ENCODE data around the gene SPACA7. TPM values are rescaled to one million over a fixed set of nuclear protein-coding genes. Genes with fewer than 3 reads are reported as not detected.

SPACA7 gene
- total and polyA plus RNA-seq, 9 of the 15 experiments (the other 6 are each of a cell fraction or from before 2014, with no cell fraction given), result not detected

DNA sequence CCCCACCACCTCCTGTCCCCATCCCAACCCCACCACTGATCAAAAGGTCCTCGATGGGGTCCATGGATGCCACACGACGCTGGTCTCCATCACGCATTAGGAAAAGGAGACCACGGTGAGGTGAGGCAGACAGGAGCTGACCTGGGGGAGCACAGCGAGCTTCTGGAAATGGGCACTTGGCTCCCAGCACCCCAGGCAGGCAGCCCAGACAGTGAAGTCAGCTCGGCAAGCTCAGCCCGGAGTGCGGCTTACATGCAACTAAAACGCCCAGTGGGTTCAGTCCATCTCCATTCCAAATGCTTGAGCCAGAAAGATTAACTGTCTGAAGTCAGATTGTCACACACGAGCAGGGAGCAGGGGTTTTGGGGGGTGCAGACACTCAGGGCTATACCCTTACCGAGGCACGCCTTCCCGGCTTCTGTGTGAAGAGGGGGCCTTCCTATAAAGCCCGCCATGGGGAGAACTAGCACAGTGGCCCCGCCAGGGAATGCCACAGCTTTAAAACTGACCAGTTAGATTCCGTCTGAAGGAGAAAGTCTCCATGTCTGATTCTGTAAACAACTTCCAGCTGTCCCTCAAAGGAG lies 79.4 kb downstream of the SPACA7 start:
- ATAC-seq, result no peak
- H3K36me3 ChIP-seq (ENCODE audit: control insufficient read depth, insufficient read depth, low read length), result no peaks in the 10 kb centered on the region
- no peak overlapping the region for H3K9ac ChIP-seq (ENCODE audit: insufficient read depth in 1 of 2, low read depth in 2 of 2, low read length in 2 of 2)
- H3K79me2 ChIP-seq (ENCODE audit: control insufficient read depth, insufficient read depth, low read length), result no peaks in the 10 kb centered on the region
- no peak overlapping the region for H2AFZ ChIP-seq (ENCODE audit: low read depth, low read length)
- DNase-seq (ENCODE audit: extremely low read depth in 1 of 4, low spot score in 3 of 4), result no peak
- TF ChIP-seq ZNF24 (IDR thresholded peaks at IDR 0.05) (no peak), PTTG1 (tag; IDR thresholded peaks at IDR 0.05; ENCODE audit: low read depth) (no peak), PHF20 (IDR thresholded peaks at IDR 0.05; ENCODE audit: partially characterized antibody) (no peak), TAF9B (IDR thresholded peaks at IDR 0.05; ENCODE audit: partially characterized antibody) (no peak)
- intact Hi-C loops (cut with micrococcal nuclease), result loop anchor here (5.0 kb wide), 1 partner anchor 152 kb away; no protein-coding TSS in a partner anchor
- peaks cover 0 to 6% of the 10 kb centered on the region in 2 experiments; a peak in 1 of 5 replicates for H3K4me1 ChIP-seq (replicated peaks in 1 of 2; ENCODE audit: control insufficient read depth in 2 of 2, insufficient read depth in 2 of 2, low read length in 2 of 2)
- peaks cover 19 to 56% of the 10 kb centered on the region in 2 experiments; a peak in 4 of 5 replicates for H3K27me3 ChIP-seq (ENCODE audit: control insufficient read depth in 2 of 2, insufficient read depth in 2 of 2, low read length in 2 of 2)
- ChIA-PET CTCF (ENCODE audit: low intra/inter-chr PET ratio) (no interaction called here), POLR2A (interaction anchor here (0.6 kb wide), 1 partner anchor 392 kb away, joined by 3 read pairs; no protein-coding TSS in a partner anchor)
- no peak overlapping the region for H3K4me3 ChIP-seq
- in situ Hi-C loops (cut with MboI), result no loop called here
- H4K20me1 ChIP-seq (replicated peaks; ENCODE audit: control insufficient read depth, insufficient read depth, low read length), result no peaks in the 10 kb centered on the region
- no peaks in the 10 kb centered on the region for H3K9me1 ChIP-seq (ENCODE audit: control insufficient read depth, insufficient read depth, low read length)
- H3K9me3 ChIP-seq (replicated peaks; ENCODE audit: control insufficient read depth, insufficient read depth, low read depth, low read length), result no peaks in the 10 kb centered on the region
- FAIRE-seq, result no peak
- no TSS peak for BruUV-seq (replicated peaks)
- no peak overlapping the region for H3K27ac ChIP-seq (ENCODE audit: extremely low read depth, low read depth, low read length)
- H3K4me2 ChIP-seq (ENCODE audit: insufficient read depth, low read length), result no peak overlapping the region
- 3% methylated on average over 17 of the region's 17 CpGs for WGBS (ENCODE audit: insufficient coverage, low coverage, missing lambda C conversion rate)

Data from K562 (cell line).